SKM-1 (cell line): ENCODE results near the gene FANCE.
"Not testable (repeated sequence)": the region's sequence is repeated elsewhere in the genome, so short reads cannot be mapped to it uniquely, and the experiment has no call there.

Experiments used
- DNase-seq: peaks from one replicate; lab custom pipeline; 2025; ENCODE audit not compliant: unreplicated experiment; lab: John Stamatoyannopoulos, UW

Gene FANCE

GRCh38 chr6:35496036-35496840 is 44.1 kb downstream of the FANCE start:
- no peak for DNase-seq

GRCh38 chr6:35496841-35497570 is 44.9 kb downstream of the FANCE start, which contains the start of gene TEAD3:
TEAD3 (minus strand) TSS chr6:35497079.
- DNase-seq = no peak

- no peak for DNase-seq
Observed at GRCh38 chr6:35497571-35498421, 45.7 kb downstream of the FANCE start.

- no peak for DNase-seq
Observed at GRCh38 chr6:35498422-35499067, 46.4 kb downstream of the FANCE start.

- DNase-seq = no peak
Observed at GRCh38 chr6:35499372-35499771, 47.2 kb downstream of the FANCE start.

GRCh38 chr6:35500782-35501181 is 48.6 kb downstream of the FANCE start:
- no peak for DNase-seq

GRCh38 chr6:35501784-35502183 is 49.6 kb downstream of the FANCE start:
- no peak for DNase-seq

GRCh38 chr6:35503534-35503933 is 51.4 kb downstream of the FANCE start:
- no peak for DNase-seq

- DNase-seq = no peak
Observed at GRCh38 chr6:35505999-35506412, 53.9 kb downstream of the FANCE start.

- no peak for DNase-seq
Observed at GRCh38 chr6:35506536-35506935, 54.4 kb downstream of the FANCE start.

- no peak for DNase-seq
Observed at GRCh38 chr6:35507221-35507620, 55.1 kb downstream of the FANCE start.

GRCh38 chr6:35508027-35508426 is 55.9 kb downstream of the FANCE start:
- DNase-seq = no peak

- DNase-seq = no peak
Observed at GRCh38 chr6:35508542-35508941, 56.4 kb downstream of the FANCE start.

GRCh38 chr6:35510916-35511561 is 58.9 kb downstream of the FANCE start:
- DNase-seq = no peak

GRCh38 chr6:35511562-35511941 is 59.4 kb downstream of the FANCE start:
- DNase-seq = no peak

GRCh38 chr6:35512006-35512405 is 59.9 kb downstream of the FANCE start:
- DNase-seq = no peak

GRCh38 chr6:35512740-35513139 is 60.6 kb downstream of the FANCE start, which contains the start of gene TULP1:
TULP1 (minus strand) TSS chr6:35512896; CDS start chr6:35512858, 38 bp downstream.
- DNase-seq = no peak

- no peak for DNase-seq
Observed at GRCh38 chr6:35514587-35514986, 62.4 kb downstream of the FANCE start.

- DNase-seq = not testable (repeated sequence)
Observed at GRCh38 chr6:35515939-35516338, 63.8 kb downstream of the FANCE start.
